GM23338 (cell line): ENCODE measurements around the gene RTN4IP1.

Experiments used
- CREB1 ChIP-seq: fragments of 250-450 bp; sonication (Bioruptor Pico); IDR thresholded peaks from 2 replicates; pipeline ENCODE4 v1.5.0; 2020; ENCODE audit warnings: low read depth, mild to moderate bottlenecking, moderate library complexity
- EZH2 ChIP-seq: fragments of 200-600 bp; sonication (generic); IDR thresholded peaks from one replicate; pipeline ENCODE4 v1.8.0; 2017; ENCODE audit warnings: antibody characterized with exemption, mild to moderate bottlenecking, low read depth; ENCODE audit not compliant: unreplicated experiment
- EZH2phosphoT487 ChIP-seq: fragments of 200-600 bp; sonication (generic); IDR thresholded peaks from one replicate; pipeline ENCODE4 v1.8.1; 2018; ENCODE audit warnings: antibody characterized with exemption; ENCODE audit not compliant: unreplicated experiment
- JUNB ChIP-seq: IDR thresholded peaks from one replicate; pipeline ENCODE4 v1.6.1; 2016; ENCODE audit warnings: antibody characterized with exemption; ENCODE audit not compliant: unreplicated experiment
- NANOG ChIP-seq: IDR thresholded peaks from 2 replicates; pipeline ENCODE4 v1.6.1; 2016; ENCODE audit warnings: antibody characterized with exemption, borderline replicate concordance
- POLR2AphosphoS5 ChIP-seq: IDR thresholded peaks from 2 replicates; pipeline ENCODE4 v1.6.1; 2016; ENCODE audit warnings: antibody characterized with exemption, low read depth
- TF ChIP-seq, protein P1 (sequence below), 2 experiments: fragments of 200-600 bp in 1 of 2; sonication (generic) in 1 of 2; conservative IDR thresholded peaks; 2 replicates each; pipeline versions ENCODE4 v1.5.1 to v1.6.1; 2016 to 2017; ENCODE audit warnings: antibody characterized with exemption in 2 of 2, low read depth in 2 of 2, mild to moderate bottlenecking in 2 of 2, moderate library complexity in 1 of 2
- TF ChIP-seq, protein P2 (sequence below): IDR thresholded peaks from 2 replicates; pipeline ENCODE4 v1.6.1; 2016; ENCODE audit warnings: antibody characterized with exemption
- TF ChIP-seq, protein P3 (sequence below): IDR thresholded peaks from one replicate; pipeline ENCODE4 v1.6.1; 2018; ENCODE audit warnings: antibody characterized with exemption; ENCODE audit not compliant: unreplicated experiment

DNA sequence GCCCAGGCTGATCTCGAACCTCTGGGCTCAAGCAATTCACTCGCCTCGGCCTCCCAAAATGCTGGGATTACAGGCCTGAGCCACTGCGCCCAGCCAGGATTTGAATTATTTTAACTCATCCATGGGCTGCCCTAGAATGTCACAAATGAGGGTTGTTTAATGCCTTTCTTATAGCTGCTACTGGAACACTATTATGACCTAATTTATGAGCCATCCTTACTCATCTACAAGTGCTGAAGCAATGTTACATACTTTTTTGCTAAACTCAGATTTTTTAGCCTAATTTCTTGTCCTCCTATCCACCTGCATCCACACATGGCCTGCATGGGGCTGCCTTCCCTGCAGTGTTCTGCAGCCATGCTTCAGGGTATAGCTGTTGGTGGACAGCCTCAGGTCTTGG, 59.9 kb downstream of the RTN4IP1 start:
- TF ChIP-seq EZH2phosphoT487 (no peak), POLR2AphosphoS5 (no peak), CREB1 (CRISPR knock-in tag) (no peak), EZH2 (no peak), JUNB (no peak), NANOG (no peak)
- TF ChIP-seq, protein P1, sequence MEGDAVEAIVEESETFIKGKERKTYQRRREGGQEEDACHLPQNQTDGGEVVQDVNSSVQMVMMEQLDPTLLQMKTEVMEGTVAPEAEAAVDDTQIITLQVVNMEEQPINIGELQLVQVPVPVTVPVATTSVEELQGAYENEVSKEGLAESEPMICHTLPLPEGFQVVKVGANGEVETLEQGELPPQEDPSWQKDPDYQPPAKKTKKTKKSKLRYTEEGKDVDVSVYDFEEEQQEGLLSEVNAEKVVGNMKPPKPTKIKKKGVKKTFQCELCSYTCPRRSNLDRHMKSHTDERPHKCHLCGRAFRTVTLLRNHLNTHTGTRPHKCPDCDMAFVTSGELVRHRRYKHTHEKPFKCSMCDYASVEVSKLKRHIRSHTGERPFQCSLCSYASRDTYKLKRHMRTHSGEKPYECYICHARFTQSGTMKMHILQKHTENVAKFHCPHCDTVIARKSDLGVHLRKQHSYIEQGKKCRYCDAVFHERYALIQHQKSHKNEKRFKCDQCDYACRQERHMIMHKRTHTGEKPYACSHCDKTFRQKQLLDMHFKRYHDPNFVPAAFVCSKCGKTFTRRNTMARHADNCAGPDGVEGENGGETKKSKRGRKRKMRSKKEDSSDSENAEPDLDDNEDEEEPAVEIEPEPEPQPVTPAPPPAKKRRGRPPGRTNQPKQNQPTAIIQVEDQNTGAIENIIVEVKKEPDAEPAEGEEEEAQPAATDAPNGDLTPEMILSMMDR (conservative IDR thresholded peaks at IDR 0.05; ENCODE audit: low read depth in 2 of 2) = no peak
- TF ChIP-seq, protein P2, sequence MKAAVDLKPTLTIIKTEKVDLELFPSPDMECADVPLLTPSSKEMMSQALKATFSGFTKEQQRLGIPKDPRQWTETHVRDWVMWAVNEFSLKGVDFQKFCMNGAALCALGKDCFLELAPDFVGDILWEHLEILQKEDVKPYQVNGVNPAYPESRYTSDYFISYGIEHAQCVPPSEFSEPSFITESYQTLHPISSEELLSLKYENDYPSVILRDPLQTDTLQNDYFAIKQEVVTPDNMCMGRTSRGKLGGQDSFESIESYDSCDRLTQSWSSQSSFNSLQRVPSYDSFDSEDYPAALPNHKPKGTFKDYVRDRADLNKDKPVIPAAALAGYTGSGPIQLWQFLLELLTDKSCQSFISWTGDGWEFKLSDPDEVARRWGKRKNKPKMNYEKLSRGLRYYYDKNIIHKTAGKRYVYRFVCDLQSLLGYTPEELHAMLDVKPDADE = no peak
- TF ChIP-seq, protein P3, sequence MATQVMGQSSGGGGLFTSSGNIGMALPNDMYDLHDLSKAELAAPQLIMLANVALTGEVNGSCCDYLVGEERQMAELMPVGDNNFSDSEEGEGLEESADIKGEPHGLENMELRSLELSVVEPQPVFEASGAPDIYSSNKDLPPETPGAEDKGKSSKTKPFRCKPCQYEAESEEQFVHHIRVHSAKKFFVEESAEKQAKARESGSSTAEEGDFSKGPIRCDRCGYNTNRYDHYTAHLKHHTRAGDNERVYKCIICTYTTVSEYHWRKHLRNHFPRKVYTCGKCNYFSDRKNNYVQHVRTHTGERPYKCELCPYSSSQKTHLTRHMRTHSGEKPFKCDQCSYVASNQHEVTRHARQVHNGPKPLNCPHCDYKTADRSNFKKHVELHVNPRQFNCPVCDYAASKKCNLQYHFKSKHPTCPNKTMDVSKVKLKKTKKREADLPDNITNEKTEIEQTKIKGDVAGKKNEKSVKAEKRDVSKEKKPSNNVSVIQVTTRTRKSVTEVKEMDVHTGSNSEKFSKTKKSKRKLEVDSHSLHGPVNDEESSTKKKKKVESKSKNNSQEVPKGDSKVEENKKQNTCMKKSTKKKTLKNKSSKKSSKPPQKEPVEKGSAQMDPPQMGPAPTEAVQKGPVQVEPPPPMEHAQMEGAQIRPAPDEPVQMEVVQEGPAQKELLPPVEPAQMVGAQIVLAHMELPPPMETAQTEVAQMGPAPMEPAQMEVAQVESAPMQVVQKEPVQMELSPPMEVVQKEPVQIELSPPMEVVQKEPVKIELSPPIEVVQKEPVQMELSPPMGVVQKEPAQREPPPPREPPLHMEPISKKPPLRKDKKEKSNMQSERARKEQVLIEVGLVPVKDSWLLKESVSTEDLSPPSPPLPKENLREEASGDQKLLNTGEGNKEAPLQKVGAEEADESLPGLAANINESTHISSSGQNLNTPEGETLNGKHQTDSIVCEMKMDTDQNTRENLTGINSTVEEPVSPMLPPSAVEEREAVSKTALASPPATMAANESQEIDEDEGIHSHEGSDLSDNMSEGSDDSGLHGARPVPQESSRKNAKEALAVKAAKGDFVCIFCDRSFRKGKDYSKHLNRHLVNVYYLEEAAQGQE = no peak
